Ovary (tissue), 3 donors: ENCODE data around the gene ZSCAN4.

Source experiments
- EP300 ChIP-seq: sonication (generic); formaldehyde crosslinking; IDR thresholded peaks from one replicate; pipeline ENCODE4 v1.6.1; 2017; ENCODE audit warnings: antibody characterized with exemption
- POLR2A ChIP-seq: fragments of 450-650 bp; IDR thresholded peaks from one replicate; pipeline ENCODE4 v1.6.1; 2017; ENCODE audit warnings: antibody characterized with exemption, mild to moderate bottlenecking, moderate library complexity
- TF ChIP-seq, protein P1 (sequence below), 3 donors: fragments of 450-650 bp in 2 of 3; fragments of 200-600 bp in 1 of 3; IDR thresholded peaks; one replicate each; pipeline versions ENCODE4 v1.5.1 to v1.8.0; 2016 to 2022; ENCODE audit warnings: antibody characterized with exemption in 3 of 3, mild to moderate bottlenecking in 1 of 3
- donor health status: DM: no; HTN: no; CAD: no.

DNA sequence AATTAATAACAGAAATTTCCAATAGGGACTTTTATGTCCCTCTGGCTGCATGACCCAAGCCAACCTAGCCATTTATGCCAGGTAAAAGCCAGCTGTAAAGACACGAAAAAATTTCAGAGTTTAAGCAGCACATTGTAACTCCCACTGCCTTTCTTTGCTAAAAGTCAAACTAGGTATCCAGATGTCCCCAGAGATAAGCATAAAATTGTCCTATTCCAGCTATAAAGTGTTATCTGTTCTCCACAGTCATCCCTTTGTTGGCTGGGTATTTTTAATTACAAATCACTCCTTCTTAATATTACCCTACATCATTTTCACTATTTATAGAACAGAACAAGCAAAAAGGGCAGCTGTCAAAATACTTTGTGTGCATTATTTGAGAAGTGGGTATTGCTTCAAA is 43.5 kb downstream of the ZSCAN4 start:
- no peak for TF ChIP-seq POLR2A
- TF ChIP-seq, protein P1, sequence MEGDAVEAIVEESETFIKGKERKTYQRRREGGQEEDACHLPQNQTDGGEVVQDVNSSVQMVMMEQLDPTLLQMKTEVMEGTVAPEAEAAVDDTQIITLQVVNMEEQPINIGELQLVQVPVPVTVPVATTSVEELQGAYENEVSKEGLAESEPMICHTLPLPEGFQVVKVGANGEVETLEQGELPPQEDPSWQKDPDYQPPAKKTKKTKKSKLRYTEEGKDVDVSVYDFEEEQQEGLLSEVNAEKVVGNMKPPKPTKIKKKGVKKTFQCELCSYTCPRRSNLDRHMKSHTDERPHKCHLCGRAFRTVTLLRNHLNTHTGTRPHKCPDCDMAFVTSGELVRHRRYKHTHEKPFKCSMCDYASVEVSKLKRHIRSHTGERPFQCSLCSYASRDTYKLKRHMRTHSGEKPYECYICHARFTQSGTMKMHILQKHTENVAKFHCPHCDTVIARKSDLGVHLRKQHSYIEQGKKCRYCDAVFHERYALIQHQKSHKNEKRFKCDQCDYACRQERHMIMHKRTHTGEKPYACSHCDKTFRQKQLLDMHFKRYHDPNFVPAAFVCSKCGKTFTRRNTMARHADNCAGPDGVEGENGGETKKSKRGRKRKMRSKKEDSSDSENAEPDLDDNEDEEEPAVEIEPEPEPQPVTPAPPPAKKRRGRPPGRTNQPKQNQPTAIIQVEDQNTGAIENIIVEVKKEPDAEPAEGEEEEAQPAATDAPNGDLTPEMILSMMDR (IDR thresholded peaks at IDR 0.05) = no peak
- no peak for TF ChIP-seq EP300
